VCaP (cell line): ENCODE measurements around the gene SIDT1.

Source experiments
- H3K27ac ChIP-seq: fragments of 450-650 bp; 2 replicates; pipeline ENCODE4 v1.5.1; 2017
- CTCF ChIP-seq: fragments of 450-650 bp; conservative IDR thresholded peaks from 2 replicates; pipeline ENCODE4 v1.5.1; 2017; ENCODE audit warnings: mild to moderate bottlenecking, moderate library complexity

SIDT1 gene

GRCh38 chr3:113660458-113660857 lies 128.1 kb downstream of the SIDT1 start:
- no peak for TF ChIP-seq CTCF
- H3K27ac ChIP-seq = no peak overlapping the region

DNA sequence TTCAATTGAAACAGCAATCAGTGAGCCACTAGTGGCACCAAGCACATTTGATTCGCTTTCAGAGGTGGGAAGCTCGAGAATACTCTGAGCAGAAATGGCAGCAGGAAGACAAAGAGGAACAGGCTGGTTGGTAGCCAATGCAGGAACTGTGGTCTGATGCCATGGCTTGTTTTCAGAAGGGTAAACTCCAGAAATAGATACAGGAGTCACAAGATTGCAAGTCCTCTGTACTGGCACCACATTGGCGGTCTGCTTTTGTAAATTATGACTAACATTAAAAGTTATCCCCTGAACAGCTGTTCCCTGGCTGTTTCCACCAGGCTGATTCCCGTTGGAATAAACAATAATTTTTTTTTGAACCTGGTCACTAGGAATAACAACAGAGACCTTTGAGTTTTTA lies 128.5 kb downstream of the SIDT1 start:
- no peak for TF ChIP-seq CTCF
- no peak overlapping the region for H3K27ac ChIP-seq

DNA sequence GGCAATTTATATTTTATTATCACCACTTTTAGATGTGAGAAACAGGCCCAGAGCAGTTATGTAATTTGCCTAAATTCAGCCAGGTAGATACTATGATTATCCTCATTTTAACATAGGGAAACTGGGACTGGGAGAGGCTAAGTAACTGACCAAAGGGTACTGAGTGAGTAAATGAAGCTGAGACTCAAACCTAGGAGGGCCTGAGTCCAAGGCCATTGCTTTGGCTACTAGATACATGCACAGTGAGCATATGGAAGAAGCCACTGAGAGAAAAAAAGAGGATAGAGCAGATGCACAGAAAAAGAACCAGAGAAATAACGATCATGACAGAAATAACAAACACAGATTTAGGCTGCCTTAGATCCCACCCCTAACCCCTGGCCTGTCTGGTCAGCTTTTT lies 130.5 kb downstream of the SIDT1 start:
- no peak for TF ChIP-seq CTCF
- peak overlapping the region; percentile 94 for H3K27ac ChIP-seq

GRCh38 chr3:113663324-113663750 lies 131.0 kb downstream of the SIDT1 start:
- H3K27ac ChIP-seq = peak overlapping the region; percentile 94
- TF ChIP-seq CTCF = no peak

- TF ChIP-seq CTCF = no peak
- peak overlapping the region; percentile 94 for H3K27ac ChIP-seq
Observed at GRCh38 chr3:113663761-113664160, 131.4 kb downstream of the SIDT1 start.

GRCh38 chr3:113664523-113665094 lies 132.3 kb downstream of the SIDT1 start:
- peak overlapping the region; percentile 94 for H3K27ac ChIP-seq
- TF ChIP-seq CTCF = no peak

DNA sequence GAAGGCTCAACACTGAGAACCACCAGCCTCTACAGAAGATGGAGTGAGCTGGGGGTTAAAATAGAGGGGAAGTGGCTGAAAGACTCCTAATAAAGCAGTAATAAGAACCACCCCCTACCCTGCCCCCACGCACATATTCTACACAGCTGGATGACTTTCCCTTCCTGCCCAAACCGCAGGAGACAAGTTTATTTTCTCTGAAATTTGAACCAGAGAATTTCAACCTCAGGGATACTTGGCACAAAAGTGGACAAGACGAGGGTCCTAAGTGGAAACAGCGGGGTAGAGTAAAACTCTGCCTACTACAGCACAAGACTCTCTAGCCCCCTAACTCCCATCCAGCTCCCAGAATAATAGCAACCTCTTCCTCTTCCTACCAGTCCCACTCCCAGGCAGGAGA lies 135.7 kb downstream of the SIDT1 start:
- H3K27ac ChIP-seq = peak overlapping the region; percentile 94
- no peak for TF ChIP-seq CTCF

- H3K27ac ChIP-seq = peak overlapping the region; percentile 40
- no peak for TF ChIP-seq CTCF
Observed at GRCh38 chr3:113673593-113673992, 141.2 kb downstream of the SIDT1 start.
